HL-60/S4 treated with phorbol 12-myristate 13-acetate at 8.2 ng/mL for 4 days and 3 days (cell line): Measurements from ENCODE around the gene ESRRG.
"Not testable (repeated sequence)": the region's sequence is repeated elsewhere in the genome, so short reads cannot be mapped to it uniquely, and the experiment has no call there.

Experiments
- in situ Hi-C: fragments of 300-500 bp; cut with MboI; formaldehyde crosslinking; loops from 2 replicates; pipeline ENCODE4 v1.15.0; 2022; ENCODE audit warnings: low sequenced_read_pairs

The ESRRG gene

GRCh38 chr1:216576234-216576937 is 146.8 kb downstream of the ESRRG start:
- in situ Hi-C loops: no loop called here

- in situ Hi-C loops: no loop called here
These were observed 156.5 kb downstream of the ESRRG start for GRCh38 chr1:216566641-216567205.

GRCh38 chr1:216563087-216563486 is 160.1 kb downstream of the ESRRG start:
- in situ Hi-C loops: no loop called here

GRCh38 chr1:216562383-216562782 is 160.8 kb downstream of the ESRRG start:
- in situ Hi-C loops: no loop called here

- in situ Hi-C loops: no loop called here
These were observed 162.7 kb downstream of the ESRRG start for GRCh38 chr1:216560527-216560926.

- in situ Hi-C loops: no loop called here
These were observed 163.9 kb downstream of the ESRRG start for GRCh38 chr1:216559359-216559758.

GRCh38 chr1:216555653-216556052 is 167.6 kb downstream of the ESRRG start:
- in situ Hi-C loops: no loop called here

GRCh38 chr1:216554934-216555333 is 168.3 kb downstream of the ESRRG start:
- in situ Hi-C loops: no loop called here

- in situ Hi-C loops: no loop called here
These were observed 169.5 kb downstream of the ESRRG start for GRCh38 chr1:216553766-216554165.

- in situ Hi-C loops: no loop called here
These were observed 170.2 kb downstream of the ESRRG start for GRCh38 chr1:216553040-216553439.

- in situ Hi-C loops: no loop called here
These were observed 173.4 kb downstream of the ESRRG start for GRCh38 chr1:216549796-216550195.

- in situ Hi-C loops: no loop called here
These were observed 180.5 kb downstream of the ESRRG start for GRCh38 chr1:216542741-216543140.

GRCh38 chr1:216542263-216542662 is 181.0 kb downstream of the ESRRG start:
- in situ Hi-C loops: no loop called here

GRCh38 chr1:216535751-216536150 is 187.5 kb downstream of the ESRRG start:
- in situ Hi-C loops: no loop called here

GRCh38 chr1:216535059-216535458 is 188.2 kb downstream of the ESRRG start:
- in situ Hi-C loops: no loop called here

GRCh38 chr1:216533776-216534175 is 189.5 kb downstream of the ESRRG start:
- in situ Hi-C loops: no loop called here

GRCh38 chr1:216532251-216532798 is 190.9 kb downstream of the ESRRG start:
- in situ Hi-C loops: no loop called here

GRCh38 chr1:216531263-216532239 is 191.7 kb downstream of the ESRRG start:
- in situ Hi-C loops: no loop called here

- in situ Hi-C loops: not testable (repeated sequence)
These were observed 193.4 kb downstream of the ESRRG start for GRCh38 chr1:216529851-216530250.

- in situ Hi-C loops: no loop called here
These were observed 194.4 kb downstream of the ESRRG start for GRCh38 chr1:216528816-216529215.

- in situ Hi-C loops: no loop called here
These were observed 199.6 kb downstream of the ESRRG start for GRCh38 chr1:216523449-216524190.
